ENCODE measurements around the gene CARD19.

GRCh38 chr9:93085676-93086075 lies 10.3 kb upstream of the CARD19 start:
- no peak for TF ChIP-seq CTCF (IDR thresholded peaks at IDR 0.05)
- no peak for TF ChIP-seq POLR2A (IDR thresholded peaks at IDR 0.05)
